Astrocyte (in vitro differentiated cells and primary cell): Measurements from ENCODE around the gene MECP2. TPM values are rescaled to one million over a fixed set of nuclear protein-coding genes. Genes with fewer than 3 reads are reported as not detected.
"Not testable (repeated sequence)": the region's sequence is repeated elsewhere in the genome, so short reads cannot be mapped to it uniquely, and the experiment has no call there.

ENCODE experiments used
- DNase-seq: peaks from one replicate; pipeline ENCODE4 v3.0.0-alpha.2; 2010; ENCODE audit warnings: low read depth
- FAIRE-seq: peaks from 2 replicates; lab custom pipeline; 2011; peaks lifted over from hg19 to GRCh38; lab: Jason Lieb, UNC
- H2AFZ ChIP-seq: 2 replicates; pipeline ENCODE4 v1.6.0; 2012; ENCODE audit warnings: low read depth, low read length, inconsistent platforms
- H3K27ac ChIP-seq: 2 replicates; pipeline ENCODE4 v1.5.1; 2011; ENCODE audit warnings: low read depth, low read length, inconsistent platforms
- H3K27me3 ChIP-seq: 2 replicates; pipeline ENCODE4 v1.6.0; 2011; ENCODE audit warnings: low read length, inconsistent platforms; ENCODE audit not compliant: insufficient read depth
- H3K36me3 ChIP-seq: 2 replicates; pipeline ENCODE4 v1.5.1; 2011; ENCODE audit warnings: low read length, inconsistent platforms; ENCODE audit not compliant: insufficient read depth
- H3K4me1 ChIP-seq: 2 replicates; pipeline ENCODE4 v1.5.1; 2011; ENCODE audit warnings: low read length, inconsistent platforms; ENCODE audit not compliant: insufficient read depth
- H3K4me2 ChIP-seq: 2 replicates; pipeline ENCODE4 v1.6.0; 2012; ENCODE audit warnings: low read length, inconsistent platforms
- H3K4me3 ChIP-seq: 2 replicates; pipeline ENCODE4 v1.5.1; 2011; ENCODE audit warnings: low read depth, mild to moderate bottlenecking, low read length, inconsistent platforms; ENCODE audit not compliant: insufficient read depth
- H3K79me2 ChIP-seq: 2 replicates; pipeline ENCODE4 v1.6.0; 2012; ENCODE audit warnings: mild to moderate bottlenecking, low read length, inconsistent platforms; ENCODE audit not compliant: insufficient read depth
- H3K9ac ChIP-seq: 2 replicates; pipeline ENCODE4 v1.6.0; 2012; ENCODE audit warnings: mild to moderate bottlenecking, low read length, inconsistent platforms
- H3K9me3 ChIP-seq: 2 replicates; pipeline ENCODE4 v1.5.1; 2012; ENCODE audit warnings: low read depth, mild to moderate bottlenecking, low read length, inconsistent platforms; ENCODE audit not compliant: insufficient read depth
- H4K20me1 ChIP-seq: 2 replicates; pipeline ENCODE4 v1.6.0; 2012; ENCODE audit warnings: low read length, inconsistent platforms; ENCODE audit not compliant: insufficient read depth
- H3K27ac Mint-ChIP-seq: one replicate; pipeline ENCODE4 v1.8.0; 2021; ENCODE audit warnings: mild to moderate bottlenecking, mixed read lengths; ENCODE audit not compliant: unreplicated experiment
- H3K27me3 Mint-ChIP-seq: one replicate; pipeline ENCODE4 v1.8.0; 2021; ENCODE audit warnings: low read depth, mixed read lengths; ENCODE audit not compliant: unreplicated experiment
- H3K36me3 Mint-ChIP-seq: one replicate; pipeline ENCODE4 v1.8.0; 2021; ENCODE audit warnings: low read depth, mixed read lengths; ENCODE audit not compliant: unreplicated experiment
- H3K4me1 Mint-ChIP-seq: one replicate; pipeline ENCODE4 v1.8.0; 2021; ENCODE audit warnings: low read depth, mixed read lengths; ENCODE audit not compliant: unreplicated experiment
- H3K4me3 Mint-ChIP-seq: one replicate; pipeline ENCODE4 v1.8.0; 2021; ENCODE audit warnings: mild to moderate bottlenecking, moderate library complexity, mixed read lengths; ENCODE audit not compliant: unreplicated experiment
- H3K9me3 Mint-ChIP-seq: one replicate; pipeline ENCODE4 v1.8.0; 2021; ENCODE audit warnings: mild to moderate bottlenecking, mixed read lengths; ENCODE audit not compliant: unreplicated experiment
- CTCF ChIP-seq: IDR thresholded peaks from 2 replicates; pipeline ENCODE4 v1.5.1; 2011; ENCODE audit warnings: low read depth, mild to moderate bottlenecking, inconsistent platforms, low read length, moderate library complexity; ENCODE audit not compliant: insufficient read depth
- EZH2 ChIP-seq: IDR thresholded peaks from 2 replicates; pipeline ENCODE4 v1.6.1; 2012; ENCODE audit warnings: mild to moderate bottlenecking, low read length, inconsistent platforms; ENCODE audit not compliant: insufficient read depth
- total RNA-seq: library from RNA; stranded (reverse); gene quantifications from 2 replicates; pipeline ENCODE4 v1.2.1, GENCODE V29; 2021

The MECP2 gene
- total RNA-seq, 1 donor from 2014 or later: 36.2 TPM

- H3K4me3 ChIP-seq: no peak overlapping the region
- H3K27me3 Mint-ChIP-seq: no peaks in the 10 kb centered on the region
- no peaks in the 10 kb centered on the region for H3K4me1 ChIP-seq
- H3K4me1 Mint-ChIP-seq: no peaks in the 10 kb centered on the region
- FAIRE-seq (no peak), DNase-seq (no peak)
- no peak overlapping the region for H3K4me2 ChIP-seq
- no peaks in the 10 kb centered on the region for H3K9me3 ChIP-seq
- TF ChIP-seq EZH2 (no peak), CTCF (no peak)
- H3K9ac ChIP-seq: no peak overlapping the region
- no peaks in the 10 kb centered on the region for H3K36me3 Mint-ChIP-seq
- H3K4me3 Mint-ChIP-seq: no peak overlapping the region
- H3K9me3 Mint-ChIP-seq: no peaks in the 10 kb centered on the region
- H3K36me3 ChIP-seq: no peaks in the 10 kb centered on the region
- H3K27ac Mint-ChIP-seq: no peak overlapping the region
- no peaks in the 10 kb centered on the region for H4K20me1 ChIP-seq
- H3K27me3 ChIP-seq: no peaks in the 10 kb centered on the region
- no peak overlapping the region for H2AFZ ChIP-seq
- H3K27ac ChIP-seq: no peak overlapping the region
- H3K79me2 ChIP-seq: no peaks in the 10 kb centered on the region
Observed at GRCh38 chrX:153995504-153995903, 102.0 kb downstream of the MECP2 start.

- not testable (repeated sequence) for H3K9me3 Mint-ChIP-seq
Observed at GRCh38 chrX:153994398-153994797, 103.1 kb downstream of the MECP2 start.

DNA sequence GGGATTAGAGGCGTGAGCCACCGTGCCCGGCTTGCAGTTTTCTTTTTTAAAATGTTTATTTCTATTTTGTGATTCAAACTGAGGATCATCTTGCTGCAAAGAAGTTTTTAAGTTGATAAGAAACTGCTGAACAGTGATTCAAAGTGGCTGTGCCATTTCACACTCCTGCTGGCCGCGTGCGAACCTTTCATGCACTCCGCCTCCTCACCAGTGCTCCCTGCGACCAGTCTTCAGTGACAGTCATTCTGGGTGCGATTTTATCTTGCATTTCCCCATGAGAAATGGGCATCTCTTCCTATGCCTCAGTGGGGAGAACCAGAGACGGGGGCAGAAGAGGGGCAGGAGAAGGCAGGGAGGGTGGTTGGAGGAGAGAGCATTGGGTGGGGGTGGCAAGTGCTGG, 103.5 kb downstream of the MECP2 start:
- no peak overlapping the region for H3K27ac Mint-ChIP-seq
- no peaks in the 10 kb centered on the region for H3K4me1 Mint-ChIP-seq
- Histone ChIP-seq H3K27me3 (no peaks in the 10 kb centered on the region), H3K4me2 (no peak overlapping the region), H3K36me3 (no peaks in the 10 kb centered on the region), H3K4me3 (no peak overlapping the region), H3K9ac (no peak overlapping the region), H3K27ac (no peak overlapping the region), H3K9me3 (no peaks in the 10 kb centered on the region), H2AFZ (no peak overlapping the region), H4K20me1 (no peaks in the 10 kb centered on the region), H3K79me2 (no peaks in the 10 kb centered on the region), H3K4me1 (no peaks in the 10 kb centered on the region)
- no peaks in the 10 kb centered on the region for H3K9me3 Mint-ChIP-seq
- no peak overlapping the region for H3K4me3 Mint-ChIP-seq
- DNase-seq (no peak), FAIRE-seq (no peak)
- H3K27me3 Mint-ChIP-seq: no peaks in the 10 kb centered on the region
- no peaks in the 10 kb centered on the region for H3K36me3 Mint-ChIP-seq
- TF ChIP-seq CTCF: no peak
- TF ChIP-seq EZH2: no peak

More at GRCh38 chrX:153994398-153994797, 103.1 kb downstream of the MECP2 start:
- H2AFZ ChIP-seq, H3K27me3 Mint-ChIP-seq, H3K79me2 ChIP-seq, H3K9me3 ChIP-seq, H3K36me3 ChIP-seq, H3K4me2 ChIP-seq, H3K27me3 ChIP-seq, H3K4me3 Mint-ChIP-seq, H3K4me1 ChIP-seq, H3K9ac ChIP-seq, H3K4me3 ChIP-seq, H3K27ac Mint-ChIP-seq, H3K36me3 Mint-ChIP-seq, H4K20me1 ChIP-seq, H3K27ac ChIP-seq, FAIRE-seq, H3K4me1 Mint-ChIP-seq, DNase-seq: not testable (repeated sequence)
